Measurements from ENCODE around the gene FZR1.

The FZR1 gene

GRCh38 chr19:3505598-3506383, at the start of gene FZR1:
FZR1 (plus strand) TSS chr19:3506311; CDS start chr19:3522990, 16,679 bp downstream.
- DNase-seq, result peak; percentile 99

- DNase-seq, result no peak
These were observed 49.1 kb upstream of the FZR1 start for GRCh38 chr19:3456925-3457527.

GRCh38 chr19:3457528-3458228, 48.4 kb upstream of the FZR1 start:
- DNase-seq, result no peak

- DNase-seq, result no peak
These were observed 47.7 kb upstream of the FZR1 start for GRCh38 chr19:3458229-3459088.

DNA sequence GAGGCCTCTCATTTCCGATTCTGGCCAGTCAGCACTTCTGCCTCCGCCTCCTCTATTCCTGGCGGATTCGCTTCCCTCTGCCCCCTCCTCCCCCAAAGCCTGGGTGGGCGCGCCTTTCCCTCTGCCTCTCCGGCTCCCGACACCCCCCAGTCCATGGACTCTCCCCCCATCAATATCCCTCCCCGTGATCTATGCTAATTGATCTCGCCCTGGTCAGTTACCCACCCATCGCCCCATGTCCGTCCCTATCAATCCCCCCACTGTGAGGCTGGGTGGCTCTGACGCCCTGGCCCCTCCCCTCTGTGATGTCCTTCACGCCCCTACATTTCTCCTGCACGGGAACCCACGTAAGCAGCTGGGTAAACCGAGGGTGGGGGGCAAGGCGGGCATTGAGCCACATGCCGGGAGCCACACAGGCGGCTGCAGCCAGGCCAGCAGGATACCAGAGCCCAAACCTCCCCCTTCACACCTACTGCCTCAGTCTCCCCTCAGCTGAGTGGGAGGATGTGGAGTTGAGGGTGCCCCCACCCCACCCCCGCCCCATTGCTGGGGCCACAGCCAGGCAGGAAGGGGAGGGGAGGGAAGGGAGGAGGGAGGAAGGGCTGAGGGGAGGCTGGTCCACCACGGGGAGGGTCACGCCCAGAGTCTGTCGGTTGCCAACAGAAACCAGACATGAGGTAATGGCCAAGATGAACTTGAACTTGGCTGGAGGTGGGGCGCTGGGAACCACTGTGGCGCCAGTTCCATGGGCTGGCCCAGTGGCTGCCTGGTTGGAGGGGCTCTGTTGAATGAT, 46.8 kb upstream of the FZR1 start:
- DNase-seq, result no peak

GRCh38 chr19:3459965-3460582, 46.0 kb upstream of the FZR1 start:
- no peak for DNase-seq

GRCh38 chr19:3462991-3463713, 43.0 kb upstream of the FZR1 start:
- no peak for DNase-seq

- no peak for DNase-seq
These were observed 42.2 kb upstream of the FZR1 start for GRCh38 chr19:3463714-3464586.

DNA sequence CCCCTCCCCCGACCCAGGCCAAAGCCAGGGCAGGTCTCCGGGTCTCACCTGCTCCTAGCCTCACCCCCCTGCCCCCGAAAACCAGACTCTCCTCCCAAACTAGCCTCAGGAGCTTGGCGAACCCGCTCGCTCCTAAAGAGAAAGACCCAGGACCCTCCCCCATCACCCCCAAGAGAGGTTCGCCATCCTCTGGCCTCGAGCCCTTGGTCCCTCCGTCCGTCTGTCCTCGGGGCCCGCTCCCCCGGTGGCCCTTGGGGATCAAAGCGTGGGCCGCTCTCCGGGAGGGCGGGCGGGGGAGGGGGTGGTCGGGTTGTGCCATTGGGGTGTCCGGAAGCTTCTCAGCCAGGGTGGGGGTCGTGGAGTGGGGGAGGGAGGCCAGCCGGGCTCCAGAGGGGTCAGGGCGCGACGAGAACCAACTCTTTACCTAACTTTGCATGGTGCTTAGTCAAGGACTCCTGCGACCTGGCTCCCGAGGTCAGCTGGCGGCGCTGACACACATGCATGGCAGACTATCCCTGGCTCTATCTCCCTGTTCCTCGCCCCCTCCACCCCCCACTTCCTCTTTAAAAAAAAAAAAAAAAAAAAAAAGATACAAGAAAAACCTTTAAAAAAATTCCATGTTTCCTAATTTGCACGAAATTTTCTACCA, 41.4 kb upstream of the FZR1 start:
- no peak for DNase-seq

DNA sequence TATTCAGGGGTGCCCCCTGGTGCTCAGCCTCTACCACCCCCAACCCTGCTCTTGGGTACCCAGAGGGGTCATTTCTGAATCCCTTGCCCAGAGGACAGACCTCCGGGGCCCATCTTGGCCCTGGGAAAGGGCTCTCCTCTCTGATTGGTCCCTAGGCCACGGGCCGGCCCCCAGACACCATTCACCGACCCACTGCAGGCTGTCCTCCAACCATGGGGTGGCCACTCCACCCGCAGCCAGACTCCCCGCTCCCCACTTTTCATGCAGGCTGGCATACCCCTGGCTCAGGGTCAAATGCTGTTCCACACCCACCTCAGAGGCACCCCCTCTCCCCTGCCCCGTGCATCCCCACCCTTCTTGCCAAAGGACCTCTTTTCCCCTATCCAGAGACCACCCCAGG, 40.6 kb upstream of the FZR1 start:
- DNase-seq, result no peak

- DNase-seq, result no peak
These were observed 39.5 kb upstream of the FZR1 start for GRCh38 chr19:3466635-3467034.

GRCh38 chr19:3467437-3468198, 38.5 kb upstream of the FZR1 start:
- no peak for DNase-seq

- DNase-seq, result no peak
These were observed 37.9 kb upstream of the FZR1 start for GRCh38 chr19:3468211-3468610.

GRCh38 chr19:3469638-3470499, 36.2 kb upstream of the FZR1 start:
- DNase-seq, result no peak

GRCh38 chr19:3470500-3471128, 35.5 kb upstream of the FZR1 start:
- DNase-seq, result no peak

- DNase-seq, result peak; percentile 4
These were observed 34.0 kb upstream of the FZR1 start for GRCh38 chr19:3471954-3472655.

Data from NCI-H345 (cell line).